Liver (tissue), 9 donors: ENCODE results near the gene PCNA. TPM values are rescaled to one million over a fixed set of nuclear protein-coding genes. Genes with fewer than 3 reads are reported as not detected.

ENCODE experiments used
- DNase-seq: peaks from one replicate; pipeline ENCODE4 v3.0.0-alpha.2; 2017; ENCODE audit warnings: low spot score
- H3K27ac ChIP-seq, 2 donors: one replicate each; pipeline ENCODE4 v1.7.0; 2013; ENCODE audit warnings: inconsistent platforms in 2 of 2, low read length in 2 of 2, control low read depth in 1 of 2, low read depth in 1 of 2, mild to moderate bottlenecking in 1 of 2
- H3K27me3 ChIP-seq, 4 donors: one replicate each; pipeline versions ENCODE4 v1.6.1 to v1.7.0; 2013; ENCODE audit warnings: low read length in 3 of 4, inconsistent platforms in 1 of 4, mild to moderate bottlenecking in 1 of 4, moderate library complexity in 1 of 4; ENCODE audit not compliant: control insufficient read depth in 4 of 4, insufficient read depth in 4 of 4
- H3K36me3 ChIP-seq, 4 donors: one replicate each; pipeline versions ENCODE4 v1.6.1 to v1.7.0; 2013; ENCODE audit warnings: low read length in 3 of 4, mild to moderate bottlenecking in 3 of 4, low read depth in 1 of 4, moderate library complexity in 1 of 4; ENCODE audit not compliant: control insufficient read depth in 4 of 4, insufficient read depth in 3 of 4
- H3K4me1 ChIP-seq, 4 donors: one replicate each; pipeline versions ENCODE4 v1.6.1 to v1.7.0; 2013; ENCODE audit warnings: low read length in 3 of 4, mild to moderate bottlenecking in 3 of 4, moderate library complexity in 1 of 4; ENCODE audit not compliant: control insufficient read depth in 4 of 4, insufficient read depth in 4 of 4
- H3K4me3 ChIP-seq, 3 donors: one replicate each; pipeline versions ENCODE4 v1.6.1 to v1.7.0; 2013; ENCODE audit warnings: low read length in 3 of 3, control low read depth in 1 of 3, low read depth in 1 of 3, mild to moderate bottlenecking in 1 of 3
- H3K9ac ChIP-seq, 2 donors: one replicate each; pipeline ENCODE4 v1.7.0; 2013; ENCODE audit warnings: low read length in 2 of 2, mild to moderate bottlenecking in 2 of 2, moderate library complexity in 2 of 2, control low read depth in 1 of 2, low read depth in 1 of 2
- H3K9me3 ChIP-seq, 4 donors: one replicate each; pipeline versions ENCODE4 v1.6.1 to v1.7.0; 2013; ENCODE audit warnings: low read length in 3 of 4; ENCODE audit not compliant: control insufficient read depth in 4 of 4
- CTCF ChIP-seq: fragments of 150-350 bp; IDR thresholded peaks from 2 replicates; pipeline ENCODE4 v1.5.1; 2017; ENCODE audit warnings: improper control_type of control experiment, low read depth, low read length; ENCODE audit not compliant: missing input control
- EGR1 ChIP-seq, 2 donors: IDR thresholded peaks; 2 replicates each; pipeline ENCODE4 v1.6.1; 2016 to 2018; ENCODE audit warnings: antibody characterized with exemption in 2 of 2, low read depth in 2 of 2
- FOXA1 ChIP-seq: IDR thresholded peaks from 2 replicates; pipeline ENCODE4 v1.6.1; 2016; ENCODE audit warnings: antibody characterized with exemption
- FOXA2 ChIP-seq: IDR thresholded peaks from 2 replicates; pipeline ENCODE4 v1.6.1; 2016; ENCODE audit warnings: antibody characterized with exemption
- GABPA ChIP-seq, 2 donors: IDR thresholded peaks in 1 of 2; conservative IDR thresholded peaks in 1 of 2; 2 replicates each; pipeline ENCODE4 v1.6.1; 2016; ENCODE audit warnings: antibody characterized with exemption in 2 of 2, mild to moderate bottlenecking in 1 of 2, moderate library complexity in 1 of 2
- HNF4A ChIP-seq, 2 donors: conservative IDR thresholded peaks; 2 replicates each; pipeline ENCODE4 v1.6.1; 2016; ENCODE audit warnings: antibody characterized with exemption in 2 of 2, mild to moderate bottlenecking in 2 of 2
- HNF4G ChIP-seq: IDR thresholded peaks from 2 replicates; pipeline ENCODE4 v1.6.1; 2016; ENCODE audit warnings: antibody characterized with exemption
- JUND ChIP-seq, 2 donors: IDR thresholded peaks; 2 replicates each; pipeline ENCODE4 v1.6.1; 2016; ENCODE audit warnings: antibody characterized with exemption in 2 of 2
- MAX ChIP-seq: IDR thresholded peaks from 2 replicates; pipeline ENCODE4 v1.6.1; 2016; ENCODE audit warnings: antibody characterized with exemption
- NR2F2 ChIP-seq: IDR thresholded peaks from 2 replicates; pipeline ENCODE4 v1.6.1; 2016; ENCODE audit warnings: antibody characterized with exemption
- RAD21 ChIP-seq, 2 donors: IDR thresholded peaks; 2 replicates each; pipeline ENCODE4 v1.6.1; 2016; ENCODE audit warnings: antibody characterized with exemption in 2 of 2, mild to moderate bottlenecking in 2 of 2
- RXRA ChIP-seq, 2 donors: IDR thresholded peaks; 2 replicates each; pipeline ENCODE4 v1.6.1; 2017 to 2018; ENCODE audit warnings: antibody characterized with exemption in 2 of 2, mild to moderate bottlenecking in 1 of 2
- SP1 ChIP-seq: IDR thresholded peaks from 2 replicates; pipeline ENCODE4 v1.6.1; 2018; ENCODE audit warnings: antibody characterized with exemption, mild to moderate bottlenecking
- TAF1 ChIP-seq: conservative IDR thresholded peaks from 2 replicates; pipeline ENCODE4 v1.6.1; 2016; ENCODE audit warnings: antibody characterized with exemption, mild to moderate bottlenecking
- YY1 ChIP-seq: IDR thresholded peaks from 2 replicates; pipeline ENCODE4 v1.6.1; 2016; ENCODE audit warnings: antibody characterized with exemption, mild to moderate bottlenecking
- WGBS: extraction: QIAGEN DNeasy Blood & Tissue Kit; methylation state at CpG from one replicate; pipeline ENCODE4 v1.1.7; 2013; 5-methylcytosine and 5-hydroxymethylcytosine counted together
- polyA plus RNA-seq, 2 donors: library from polyadenylated mRNA; stranded (reverse) in 1 of 2; unstranded in 1 of 2; fragments of 200-250 nt in 1 of 2; fragments of >200 nt in 1 of 2; fragmentation: Nextera tagmentation in 1 of 2; extraction: Ambion mirVana in 1 of 2; gene quantifications; one replicate each; pipeline versions ENCODE4 v1.2.1 to v1.2.3, GENCODE V29; 2013 to 2015
- total RNA-seq, 2 donors: library from RNA; depleted of rRNA; stranded (reverse); fragments of >200 nt; gene quantifications; one replicate each; pipeline ENCODE4 v1.2.3, GENCODE V29; 2014
- TF ChIP-seq, protein P1 (sequence below): IDR thresholded peaks from 2 replicates; pipeline ENCODE4 v1.6.1; 2016; ENCODE audit warnings: antibody characterized with exemption, mild to moderate bottlenecking
- TF ChIP-seq, protein P2 (sequence below): IDR thresholded peaks from 2 replicates; pipeline ENCODE4 v1.6.1; 2016; ENCODE audit warnings: antibody characterized with exemption
- TF ChIP-seq, protein P3 (sequence below): IDR thresholded peaks from 2 replicates; pipeline ENCODE4 v1.6.1; 2016; ENCODE audit warnings: antibody characterized with exemption
- donor health status: healthy.
- donor health status: healthy.
- donor health status: healthy.
- donor health status: healthy.
- donor health status: healthy.

Gene PCNA
- total and polyA plus RNA-seq, 4 donors: 14.1 to 161 (median 23.8) TPM

DNA sequence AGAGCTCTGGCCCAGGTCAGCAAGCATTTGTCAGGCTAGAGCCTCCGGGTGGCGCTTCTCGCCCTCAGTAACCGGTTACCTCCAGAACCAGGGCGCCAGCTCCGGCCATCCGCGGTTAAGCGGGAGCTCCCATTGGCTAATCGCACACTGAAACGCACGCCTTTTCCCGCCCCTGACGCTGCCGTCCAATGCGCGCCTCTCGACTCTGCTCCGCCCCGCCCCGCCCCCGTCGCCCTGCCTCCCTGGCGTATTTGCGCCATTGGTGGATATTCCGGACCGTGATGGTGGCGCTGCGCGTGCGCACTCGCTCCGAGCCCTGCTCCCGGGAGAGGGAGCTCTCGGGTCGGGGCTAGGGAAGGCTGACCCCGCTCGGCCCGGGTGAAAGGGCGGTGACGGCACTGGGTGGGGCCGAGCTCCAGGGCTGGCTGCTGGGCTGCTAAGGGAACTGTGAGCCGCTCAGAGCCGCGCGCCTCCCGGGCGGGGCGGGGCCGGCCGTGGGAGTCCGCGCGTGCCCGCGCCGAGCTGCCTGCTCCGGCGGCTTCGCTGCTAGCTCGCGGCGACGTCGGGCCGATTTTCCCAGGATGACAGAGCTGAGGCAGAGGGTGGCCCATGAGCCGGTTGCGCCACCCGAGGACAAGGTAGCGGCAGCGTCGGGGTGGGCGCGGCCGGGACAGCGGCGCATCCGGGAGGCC, 6.9 kb upstream of the PCNA start, which contains the start of gene CDS2:
Gene CDS2, plus strand, starts transcription at position 497 of the 692 bp plus-strand sequence. Its CDS starts 85 bp downstream, at position 582.
- TF ChIP-seq FOXA2 (no peak), NR2F2 (peak; percentile 74), TAF1 (no peak), SP1 (peak; percentile 91), GABPA (IDR thresholded peaks at IDR 0.05 in 1 of 2, conservative IDR thresholded peaks at IDR 0.05 in 1 of 2) (peak in 1 of 2 donors; percentile 48), FOXA1 (no peak), EGR1 (IDR thresholded peaks at IDR 0.05; ENCODE audit: low read depth in 2 of 2) (peak in 1 of 2 donors; percentile 49), YY1 (peak; percentile 95), HNF4G (peak; percentile 35), CTCF (peak; percentile 45), HNF4A (conservative IDR thresholded peaks at IDR 0.05) (peak; percentile 24 to 31), RAD21 (IDR thresholded peaks at IDR 0.05) (peak; percentile 91 to 92), JUND (IDR thresholded peaks at IDR 0.05) (no peak), MAX (no peak), RXRA (IDR thresholded peaks at IDR 0.05) (peak; percentile 55 to 64)
- TF ChIP-seq, protein P1, sequence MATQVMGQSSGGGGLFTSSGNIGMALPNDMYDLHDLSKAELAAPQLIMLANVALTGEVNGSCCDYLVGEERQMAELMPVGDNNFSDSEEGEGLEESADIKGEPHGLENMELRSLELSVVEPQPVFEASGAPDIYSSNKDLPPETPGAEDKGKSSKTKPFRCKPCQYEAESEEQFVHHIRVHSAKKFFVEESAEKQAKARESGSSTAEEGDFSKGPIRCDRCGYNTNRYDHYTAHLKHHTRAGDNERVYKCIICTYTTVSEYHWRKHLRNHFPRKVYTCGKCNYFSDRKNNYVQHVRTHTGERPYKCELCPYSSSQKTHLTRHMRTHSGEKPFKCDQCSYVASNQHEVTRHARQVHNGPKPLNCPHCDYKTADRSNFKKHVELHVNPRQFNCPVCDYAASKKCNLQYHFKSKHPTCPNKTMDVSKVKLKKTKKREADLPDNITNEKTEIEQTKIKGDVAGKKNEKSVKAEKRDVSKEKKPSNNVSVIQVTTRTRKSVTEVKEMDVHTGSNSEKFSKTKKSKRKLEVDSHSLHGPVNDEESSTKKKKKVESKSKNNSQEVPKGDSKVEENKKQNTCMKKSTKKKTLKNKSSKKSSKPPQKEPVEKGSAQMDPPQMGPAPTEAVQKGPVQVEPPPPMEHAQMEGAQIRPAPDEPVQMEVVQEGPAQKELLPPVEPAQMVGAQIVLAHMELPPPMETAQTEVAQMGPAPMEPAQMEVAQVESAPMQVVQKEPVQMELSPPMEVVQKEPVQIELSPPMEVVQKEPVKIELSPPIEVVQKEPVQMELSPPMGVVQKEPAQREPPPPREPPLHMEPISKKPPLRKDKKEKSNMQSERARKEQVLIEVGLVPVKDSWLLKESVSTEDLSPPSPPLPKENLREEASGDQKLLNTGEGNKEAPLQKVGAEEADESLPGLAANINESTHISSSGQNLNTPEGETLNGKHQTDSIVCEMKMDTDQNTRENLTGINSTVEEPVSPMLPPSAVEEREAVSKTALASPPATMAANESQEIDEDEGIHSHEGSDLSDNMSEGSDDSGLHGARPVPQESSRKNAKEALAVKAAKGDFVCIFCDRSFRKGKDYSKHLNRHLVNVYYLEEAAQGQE: peak; percentile 79
- TF ChIP-seq, protein P2, sequence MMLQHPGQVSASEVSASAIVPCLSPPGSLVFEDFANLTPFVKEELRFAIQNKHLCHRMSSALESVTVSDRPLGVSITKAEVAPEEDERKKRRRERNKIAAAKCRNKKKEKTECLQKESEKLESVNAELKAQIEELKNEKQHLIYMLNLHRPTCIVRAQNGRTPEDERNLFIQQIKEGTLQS: peak; percentile 19
- TF ChIP-seq, protein P3, sequence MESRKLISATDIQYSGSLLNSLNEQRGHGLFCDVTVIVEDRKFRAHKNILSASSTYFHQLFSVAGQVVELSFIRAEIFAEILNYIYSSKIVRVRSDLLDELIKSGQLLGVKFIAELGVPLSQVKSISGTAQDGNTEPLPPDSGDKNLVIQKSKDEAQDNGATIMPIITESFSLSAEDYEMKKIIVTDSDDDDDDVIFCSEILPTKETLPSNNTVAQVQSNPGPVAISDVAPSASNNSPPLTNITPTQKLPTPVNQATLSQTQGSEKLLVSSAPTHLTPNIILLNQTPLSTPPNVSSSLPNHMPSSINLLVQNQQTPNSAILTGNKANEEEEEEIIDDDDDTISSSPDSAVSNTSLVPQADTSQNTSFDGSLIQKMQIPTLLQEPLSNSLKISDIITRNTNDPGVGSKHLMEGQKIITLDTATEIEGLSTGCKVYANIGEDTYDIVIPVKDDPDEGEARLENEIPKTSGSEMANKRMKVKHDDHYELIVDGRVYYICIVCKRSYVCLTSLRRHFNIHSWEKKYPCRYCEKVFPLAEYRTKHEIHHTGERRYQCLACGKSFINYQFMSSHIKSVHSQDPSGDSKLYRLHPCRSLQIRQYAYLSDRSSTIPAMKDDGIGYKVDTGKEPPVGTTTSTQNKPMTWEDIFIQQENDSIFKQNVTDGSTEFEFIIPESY: peak; percentile 21
- no peaks in the 10 kb centered on the region for H3K9me3 ChIP-seq
- peak within 1 kb of the TSS; percentile 94 to 95 for H3K27ac ChIP-seq
- H3K27me3 ChIP-seq: no peaks in the 10 kb centered on the region
- DNase-seq: peak; percentile 100
- under 1% methylated on average over 78 of the region's 78 CpGs for WGBS
- H3K9ac ChIP-seq: peak within 1 kb of the TSS; percentile 93 to 95
- peaks cover 0 to 20% (median 13%) of the 10 kb centered on the region in 4 donors for H3K4me1 ChIP-seq
- peak within 1 kb of the TSS; percentile 80 to 95 (median 90) for H3K4me3 ChIP-seq
- no peaks in the 10 kb centered on the region for H3K36me3 ChIP-seq
